Nephron progenitor cell (in vitro differentiated cells): ENCODE data around the gene ATG9B.

Experiments
- DNase-seq: peaks from one replicate; pipeline ENCODE4 v3.0.0; 2021
- H3K27ac Mint-ChIP-seq: 2 replicates; pipeline ENCODE4 v1.8.0; 2021; ENCODE audit warnings: mild to moderate bottlenecking, moderate library complexity, mixed read lengths
- H3K27me3 Mint-ChIP-seq: 2 replicates; pipeline ENCODE4 v1.8.0; 2021; ENCODE audit warnings: mild to moderate bottlenecking, low read depth, mixed read lengths; ENCODE audit not compliant: poor library complexity
- H3K36me3 Mint-ChIP-seq: 2 replicates; pipeline ENCODE4 v1.8.0; 2021; ENCODE audit warnings: low read depth, mixed read lengths
- H3K4me1 Mint-ChIP-seq: 2 replicates; pipeline ENCODE4 v1.8.0; 2021; ENCODE audit warnings: mixed read lengths
- H3K4me3 Mint-ChIP-seq: 2 replicates; pipeline ENCODE4 v1.8.0; 2021; ENCODE audit warnings: mild to moderate bottlenecking, moderate library complexity, mixed read lengths
- H3K9me3 Mint-ChIP-seq: 2 replicates; pipeline ENCODE4 v1.8.0; 2021; ENCODE audit warnings: mild to moderate bottlenecking, moderate library complexity, mixed read lengths
- CTCF ChIP-seq: fragments of 200-600 bp; sonication (generic); IDR thresholded peaks from 2 replicates; pipeline ENCODE4 v1.5.0; 2021; ENCODE audit warnings: antibody characterized with exemption

The ATG9B gene

GRCh38 chr7:151040616-151041375, 16.5 kb upstream of the ATG9B start:
- Mint-ChIP-seq H3K36me3 (no peaks in the 10 kb centered on the region), H3K9me3 (no peaks in the 10 kb centered on the region), H3K27me3 (peaks cover 8% of the 10 kb centered on the region), H3K4me3 (no peak overlapping the region), H3K4me1 (peaks cover 17% of the 10 kb centered on the region), H3K27ac (no peak overlapping the region)
- TF ChIP-seq CTCF = no peak
- no peak for DNase-seq

- Mint-ChIP-seq H3K9me3 (no peaks in the 10 kb centered on the region), H3K27me3 (peaks cover 8% of the 10 kb centered on the region), H3K36me3 (no peaks in the 10 kb centered on the region), H3K27ac (peak overlapping the region; percentile 64), H3K4me1 (peaks cover 17% of the 10 kb centered on the region), H3K4me3 (no peak overlapping the region)
- DNase-seq = no peak
- no peak for TF ChIP-seq CTCF
Observed at GRCh38 chr7:151039850-151040548, 15.7 kb upstream of the ATG9B start.

GRCh38 chr7:151038951-151039849, 14.9 kb upstream of the ATG9B start:
- DNase-seq = peak; percentile 28
- no peak for TF ChIP-seq CTCF
- peak overlapping the region; percentile 88 for H3K27ac Mint-ChIP-seq
- no peak overlapping the region for H3K4me3 Mint-ChIP-seq
- peaks cover 17% of the 10 kb centered on the region for H3K4me1 Mint-ChIP-seq
- H3K9me3 Mint-ChIP-seq = no peaks in the 10 kb centered on the region
- no peaks in the 10 kb centered on the region for H3K36me3 Mint-ChIP-seq
- H3K27me3 Mint-ChIP-seq = peaks cover 8% of the 10 kb centered on the region

GRCh38 chr7:151035902-151036301, 11.6 kb upstream of the ATG9B start:
- peaks cover 5% of the 10 kb centered on the region for H3K27me3 Mint-ChIP-seq
- H3K4me3 Mint-ChIP-seq = no peak overlapping the region
- DNase-seq = no peak
- H3K9me3 Mint-ChIP-seq = no peaks in the 10 kb centered on the region
- TF ChIP-seq CTCF = no peak
- peaks cover 17% of the 10 kb centered on the region for H3K4me1 Mint-ChIP-seq
- H3K36me3 Mint-ChIP-seq = no peaks in the 10 kb centered on the region
- H3K27ac Mint-ChIP-seq = peak overlapping the region; percentile 78

- no peak for TF ChIP-seq CTCF
- Mint-ChIP-seq H3K27ac (peak overlapping the region; percentile 78), H3K4me3 (no peak overlapping the region)
Observed at GRCh38 chr7:151035026-151035717, 10.9 kb upstream of the ATG9B start.

More at GRCh38 chr7:151035026-151035717, 10.9 kb upstream of the ATG9B start:
- Mint-ChIP-seq H3K4me1 (peaks cover 17% of the 10 kb centered on the region), H3K36me3 (no peaks in the 10 kb centered on the region), H3K9me3 (no peaks in the 10 kb centered on the region), H3K27me3 (no peaks in the 10 kb centered on the region)
- DNase-seq = no peak
